Gastrocnemius medialis (tissue), 4 donors: ENCODE data around the gene SLC29A3. TPM values are rescaled to one million over a fixed set of nuclear protein-coding genes. Genes with fewer than 3 reads are reported as not detected.

ENCODE experiments used
- ATAC-seq, 2 donors: fragments of 150-250 bp; one replicate each; pipeline ENCODE4 v1.9.1; 2016
- DNase-seq, 2 donors: peaks; one replicate each; pipeline ENCODE4 v3.0.0-alpha.2; 2019
- H3K27ac ChIP-seq, 4 donors: fragments of 200-600 bp; sonication (generic); 1 replicate in 1 of 4; 2 replicates in 3 of 4; pipeline ENCODE4 v1.5.1; 2016 to 2018; ENCODE audit warnings: mild to moderate bottlenecking in 2 of 4, moderate library complexity in 1 of 4
- H3K27me3 ChIP-seq, 3 donors: fragments of 200-600 bp; sonication (generic) in 2 of 3; 1 replicate in 1 of 3; 2 replicates in 2 of 3; pipeline versions ENCODE4 v1.5.1 to v1.6.0; 2016 to 2019; ENCODE audit warnings: mild to moderate bottlenecking in 1 of 3, moderate library complexity in 1 of 3
- H3K36me3 ChIP-seq, 2 donors: fragments of 200-600 bp; sonication (generic) in 1 of 2; one replicate each; pipeline ENCODE4 v1.5.1; 2017 to 2018
- H3K4me1 ChIP-seq, 2 donors: fragments of 200-600 bp; sonication (generic) in 1 of 2; one replicate each; pipeline ENCODE4 v1.5.1; 2016 to 2017; ENCODE audit warnings: mild to moderate bottlenecking in 2 of 2
- H3K4me3 ChIP-seq, 4 donors: fragments of 200-600 bp; sonication (generic) in 3 of 4; 1 replicate in 1 of 4; 2 replicates in 3 of 4; pipeline ENCODE4 v1.5.1; 2016 to 2019; ENCODE audit warnings: mild to moderate bottlenecking in 2 of 4
- H3K9me3 ChIP-seq, 3 donors: fragments of 200-600 bp; sonication (generic) in 2 of 3; 1 replicate in 1 of 3; 2 replicates in 2 of 3; pipeline ENCODE4 v1.5.1; 2016 to 2019
- POLR2A ChIP-seq, 2 donors: fragments of 450-650 bp; IDR thresholded peaks; one replicate each; pipeline ENCODE4 v1.6.1; 2017; ENCODE audit warnings: antibody characterized with exemption in 2 of 2, mild to moderate bottlenecking in 2 of 2, moderate library complexity in 2 of 2
- in situ Hi-C, 4 donors: fragments of 200-750 bp; cut with MboI; loops; one replicate each; pipeline versions ENCODE4 v1.15.0 to v1.8.0; 2017; ENCODE audit warnings: low sequenced_read_pairs in 4 of 4
- intact Hi-C: fragments of 100-400 bp; cut with DNase I; formaldehyde crosslinking; loops from one replicate; pipeline ENCODE4 v1.15.1; 2023; ENCODE audit warnings: low total_unique reads
- total RNA-seq, 4 donors: library from RNA; depleted of rRNA; stranded (reverse); fragments of >200 nt; gene quantifications; one replicate each; pipeline versions ENCODE4 v1.1.0 to v1.2.3, GENCODE V29; 2016
- TF ChIP-seq, protein P1 (sequence below), 5 experiments: fragments of 450-650 bp in 3 of 5; fragments of 200-600 bp in 2 of 5; sonication (generic) in 2 of 5; IDR thresholded peaks in 4 of 5; conservative IDR thresholded peaks in 1 of 5; 1 replicate in 4 of 5; 2 replicates in 1 of 5; pipeline ENCODE4 v1.5.1; 2016 to 2019; ENCODE audit warnings: antibody characterized with exemption in 5 of 5, mild to moderate bottlenecking in 3 of 5, moderate library complexity in 3 of 5

The SLC29A3 gene
- total RNA-seq, 4 donors from 2014 or later = 0.36 to 2.8 (median 2.0) TPM

DNA sequence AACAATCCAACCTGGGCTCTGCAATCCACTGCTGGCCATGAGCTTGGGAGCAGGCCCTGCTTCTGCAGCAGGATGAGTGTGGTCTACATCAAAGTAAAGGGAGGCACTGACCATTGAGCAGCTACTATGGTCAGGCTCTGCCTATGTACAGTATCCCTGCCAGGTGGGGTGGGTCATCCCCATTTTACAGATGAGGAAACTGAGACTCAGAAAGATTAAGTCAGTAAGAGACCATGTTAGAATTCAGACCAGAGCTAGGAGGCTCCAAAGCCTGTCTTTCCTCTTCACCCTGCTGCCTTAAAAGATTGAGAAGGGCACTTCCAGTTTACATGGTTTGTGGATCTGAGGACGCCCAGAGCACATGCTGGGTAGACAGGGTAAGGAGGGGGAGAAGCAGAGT lies 50.5 kb downstream of the SLC29A3 start:
- intact Hi-C loops = no loop called here
- no peak for TF ChIP-seq POLR2A (IDR thresholded peaks at IDR 0.05)
- TF ChIP-seq, protein P1, sequence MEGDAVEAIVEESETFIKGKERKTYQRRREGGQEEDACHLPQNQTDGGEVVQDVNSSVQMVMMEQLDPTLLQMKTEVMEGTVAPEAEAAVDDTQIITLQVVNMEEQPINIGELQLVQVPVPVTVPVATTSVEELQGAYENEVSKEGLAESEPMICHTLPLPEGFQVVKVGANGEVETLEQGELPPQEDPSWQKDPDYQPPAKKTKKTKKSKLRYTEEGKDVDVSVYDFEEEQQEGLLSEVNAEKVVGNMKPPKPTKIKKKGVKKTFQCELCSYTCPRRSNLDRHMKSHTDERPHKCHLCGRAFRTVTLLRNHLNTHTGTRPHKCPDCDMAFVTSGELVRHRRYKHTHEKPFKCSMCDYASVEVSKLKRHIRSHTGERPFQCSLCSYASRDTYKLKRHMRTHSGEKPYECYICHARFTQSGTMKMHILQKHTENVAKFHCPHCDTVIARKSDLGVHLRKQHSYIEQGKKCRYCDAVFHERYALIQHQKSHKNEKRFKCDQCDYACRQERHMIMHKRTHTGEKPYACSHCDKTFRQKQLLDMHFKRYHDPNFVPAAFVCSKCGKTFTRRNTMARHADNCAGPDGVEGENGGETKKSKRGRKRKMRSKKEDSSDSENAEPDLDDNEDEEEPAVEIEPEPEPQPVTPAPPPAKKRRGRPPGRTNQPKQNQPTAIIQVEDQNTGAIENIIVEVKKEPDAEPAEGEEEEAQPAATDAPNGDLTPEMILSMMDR (IDR thresholded peaks at IDR 0.05 in 4 of 5, conservative IDR thresholded peaks at IDR 0.05 in 1 of 5) = no peak
- H3K27ac ChIP-seq = no peak overlapping the region
- H3K4me1 ChIP-seq = no peaks in the 10 kb centered on the region
- H3K4me3 ChIP-seq = no peak overlapping the region
- no peaks in the 10 kb centered on the region for H3K36me3 ChIP-seq
- DNase-seq = no peak
- ATAC-seq = no peak
- H3K27me3 ChIP-seq = no peaks in the 10 kb centered on the region
- H3K9me3 ChIP-seq = no peaks in the 10 kb centered on the region
- in situ Hi-C loops = no loop called here

DNA sequence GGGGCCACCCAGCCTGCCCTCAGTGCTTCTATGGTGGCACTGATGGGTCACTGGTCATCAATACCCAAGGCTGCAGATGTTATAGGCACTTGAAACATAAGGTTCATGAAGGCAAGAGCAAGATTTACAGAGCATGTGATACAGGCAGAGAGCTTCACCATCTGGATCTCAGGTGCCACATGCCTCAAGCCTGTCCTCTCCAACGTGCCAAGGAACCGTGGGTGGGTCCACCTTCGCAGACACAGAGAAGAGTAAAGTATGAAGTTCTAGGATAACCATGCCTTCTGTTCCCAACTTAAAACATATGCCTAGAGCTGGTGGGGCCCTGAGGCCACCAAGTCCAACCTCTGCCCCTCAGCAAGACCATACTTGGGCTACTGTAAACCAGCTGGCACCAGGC lies 51.0 kb downstream of the SLC29A3 start:
- H3K36me3 ChIP-seq = no peaks in the 10 kb centered on the region
- H3K9me3 ChIP-seq = no peaks in the 10 kb centered on the region
- no peaks in the 10 kb centered on the region for H3K4me1 ChIP-seq
- intact Hi-C loops (no loop called here), in situ Hi-C loops (no loop called here)
- DNase-seq (no peak), ATAC-seq (no peak)
- H3K27ac ChIP-seq = no peak overlapping the region
- H3K4me3 ChIP-seq = no peak overlapping the region
- no peaks in the 10 kb centered on the region for H3K27me3 ChIP-seq
- TF ChIP-seq, protein P1 (IDR thresholded peaks at IDR 0.05 in 4 of 5, conservative IDR thresholded peaks at IDR 0.05 in 1 of 5) = no peak
- no peak for TF ChIP-seq POLR2A (IDR thresholded peaks at IDR 0.05)

DNA sequence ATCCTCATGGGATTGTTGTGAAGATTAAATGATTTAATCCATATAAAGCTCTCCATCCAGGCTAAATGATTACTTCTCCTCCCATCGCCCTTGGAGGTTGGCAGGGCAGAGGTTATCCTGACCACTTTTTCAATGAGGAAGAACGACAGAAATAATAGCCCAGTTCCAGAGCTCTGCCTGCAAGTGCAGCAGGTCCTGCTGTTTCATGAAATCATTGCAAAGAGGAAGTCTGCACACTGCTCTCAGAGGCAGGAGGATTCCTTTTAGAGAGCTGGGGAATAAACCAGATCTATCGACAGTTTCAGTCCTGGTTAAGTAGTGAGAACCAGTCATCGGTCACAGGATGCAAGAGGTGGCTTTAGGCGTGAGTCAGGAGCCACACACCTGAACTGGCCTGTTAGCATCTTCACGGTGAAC lies 52.7 kb downstream of the SLC29A3 start:
- no peak for DNase-seq
- Histone ChIP-seq H3K27ac (no peak overlapping the region), H3K4me3 (no peak overlapping the region), H3K27me3 (no peaks in the 10 kb centered on the region), H3K36me3 (no peaks in the 10 kb centered on the region), H3K4me1 (peaks cover 1 to 2% of the 10 kb centered on the region in 2 donors), H3K9me3 (no peaks in the 10 kb centered on the region)
- in situ Hi-C loops = no loop called here
- intact Hi-C loops = no loop called here
- no peak for ATAC-seq
- no peak for TF ChIP-seq POLR2A (IDR thresholded peaks at IDR 0.05)
- TF ChIP-seq, protein P1 (IDR thresholded peaks at IDR 0.05 in 4 of 5, conservative IDR thresholded peaks at IDR 0.05 in 1 of 5) = no peak

DNA sequence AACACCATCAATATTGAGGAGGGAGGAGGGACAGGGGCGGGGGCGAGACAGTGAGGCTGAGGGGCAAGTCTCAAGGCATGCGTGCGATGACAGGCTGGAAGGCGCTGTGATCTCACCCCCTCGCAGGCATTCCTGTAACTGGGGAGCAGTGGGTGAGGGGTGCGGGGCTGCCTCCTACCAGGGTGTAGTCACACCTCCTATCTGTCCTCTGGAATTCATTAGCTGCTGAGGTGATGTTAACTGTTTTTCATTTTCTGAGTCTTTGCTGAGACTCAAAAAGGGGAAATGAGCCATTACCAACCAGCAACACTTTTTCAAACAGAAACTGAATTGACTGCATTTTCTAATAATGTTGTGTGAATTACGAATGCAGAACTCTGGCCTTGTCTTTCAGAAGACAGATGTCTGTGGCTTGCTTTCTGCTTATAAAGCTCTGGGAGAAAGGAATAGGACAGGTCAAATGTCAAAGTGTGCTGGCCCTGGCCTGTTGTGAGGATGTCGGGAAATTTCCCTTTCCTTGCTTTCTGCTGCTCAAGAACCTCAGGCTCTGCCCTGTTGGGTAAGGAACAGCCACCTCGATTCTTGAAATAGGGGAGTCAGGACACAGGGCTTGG lies 53.9 kb downstream of the SLC29A3 start:
- H3K9me3 ChIP-seq = no peaks in the 10 kb centered on the region
- no peak overlapping the region for H3K4me3 ChIP-seq
- H3K27ac ChIP-seq = no peak overlapping the region
- no peaks in the 10 kb centered on the region for H3K27me3 ChIP-seq
- in situ Hi-C loops = no loop called here
- no peaks in the 10 kb centered on the region for H3K36me3 ChIP-seq
- DNase-seq = no peak
- intact Hi-C loops = no loop called here
- no peak for TF ChIP-seq POLR2A (IDR thresholded peaks at IDR 0.05)
- no peak for ATAC-seq
- H3K4me1 ChIP-seq = peaks cover 7 to 9% of the 10 kb centered on the region in 2 donors

DNA sequence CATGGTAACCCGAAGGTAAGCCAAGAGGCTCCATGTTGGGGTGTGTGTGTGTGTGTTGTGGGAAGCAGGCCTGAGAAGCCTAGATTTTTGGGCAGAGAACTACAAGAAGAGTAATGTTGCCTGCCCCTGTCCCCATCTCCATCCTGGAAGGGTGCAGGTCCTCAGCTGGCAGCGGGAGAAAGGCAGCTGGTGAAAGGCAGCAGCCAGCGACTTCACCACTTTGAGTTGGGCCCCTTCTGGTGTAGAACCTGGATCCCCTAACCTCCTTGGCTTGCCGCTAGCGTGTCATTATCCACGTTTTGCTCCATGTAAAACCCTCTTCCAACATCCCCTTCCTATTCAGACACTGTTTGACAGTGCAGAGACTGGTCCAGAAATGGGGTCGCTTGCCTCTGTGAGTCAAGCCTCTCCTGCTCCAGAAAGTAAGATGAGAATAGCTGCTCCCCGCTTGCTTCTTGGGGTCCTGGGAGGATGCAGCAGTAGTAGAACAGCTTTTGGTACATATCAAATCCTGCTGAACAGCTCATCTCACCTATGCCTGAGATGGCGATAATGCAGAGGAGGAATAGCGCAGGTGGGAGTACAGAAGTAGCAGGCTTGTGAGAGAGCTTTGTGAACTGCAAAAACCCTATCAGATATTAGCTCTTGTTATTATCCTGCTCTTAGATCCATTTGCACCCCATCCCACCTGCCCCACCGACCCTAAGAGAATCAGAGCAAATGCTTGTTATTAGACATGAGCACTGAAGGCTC lies 55.6 kb downstream of the SLC29A3 start:
- peaks cover 7 to 9% of the 10 kb centered on the region in 2 donors for H3K4me1 ChIP-seq
- TF ChIP-seq, protein P1 (IDR thresholded peaks at IDR 0.05 in 4 of 5, conservative IDR thresholded peaks at IDR 0.05 in 1 of 5) = no peak
- TF ChIP-seq POLR2A (IDR thresholded peaks at IDR 0.05) = no peak
- no peaks in the 10 kb centered on the region for H3K36me3 ChIP-seq
- intact Hi-C loops (loop anchor here (5.0 kb wide), 2 partner anchors 398 to 513 kb away; partner anchors contain the start of gene VSIR), in situ Hi-C loops (loop anchor here in 2 of 4 donors (25.0 kb wide), 1 partner anchor 438 kb away; no protein-coding TSS in a partner anchor)
- H3K9me3 ChIP-seq = no peaks in the 10 kb centered on the region
- no peak overlapping the region for H3K27ac ChIP-seq
- DNase-seq = no peak
- H3K4me3 ChIP-seq = no peak overlapping the region
- no peaks in the 10 kb centered on the region for H3K27me3 ChIP-seq
- ATAC-seq = no peak
